ENCODE measurements around the gene NAT16.

Gene NAT16

DNA sequence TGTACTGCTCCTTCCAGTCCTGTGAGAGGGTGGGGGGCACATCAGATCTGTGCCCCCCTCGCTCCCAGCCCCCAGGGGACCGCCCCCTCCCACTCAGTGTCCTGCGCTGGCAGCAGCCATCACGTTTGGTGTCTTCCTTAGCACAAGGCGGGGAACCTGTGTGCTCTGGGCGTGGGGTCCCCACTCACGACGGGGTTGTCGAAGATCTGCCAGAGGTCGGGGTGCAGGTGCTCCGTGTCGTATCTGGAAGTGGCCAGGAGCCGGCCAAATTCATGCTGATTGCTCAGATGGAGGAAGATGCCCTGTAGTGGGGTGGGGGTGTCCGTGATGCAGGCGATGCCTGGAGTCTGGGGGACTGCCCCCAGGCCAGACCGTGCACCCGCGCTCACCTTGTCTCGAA is 30.1 kb upstream of the NAT16 start:
- Histone ChIP-seq H3K36me3 (replicated peaks; ENCODE audit: low read depth, low read length) (peaks cover 6% of the 10 kb centered on the region), H3K4me1 (ENCODE audit: low read length) (no peaks in the 10 kb centered on the region), H3K9me3 (ENCODE audit: insufficient read depth, low read length) (no peaks in the 10 kb centered on the region), H3K4me2 (ENCODE audit: low read length) (no peak overlapping the region), H3K27me3 (ENCODE audit: low read depth, low read length) (no peaks in the 10 kb centered on the region), H3K27ac (ENCODE audit: low read length) (no peak overlapping the region), H3K4me3 (ENCODE audit: low read length) (no peak overlapping the region), H3K9ac (ENCODE audit: low read length) (no peak overlapping the region), H3K79me2 (ENCODE audit: low read length) (no peaks in the 10 kb centered on the region), H4K20me1 (ENCODE audit: insufficient read depth, low read length) (no peaks in the 10 kb centered on the region), H2AFZ (ENCODE audit: low read depth, low read length) (no peak overlapping the region)
- TF ChIP-seq EZH2phosphoT487 (IDR thresholded peaks at IDR 0.05; ENCODE audit: low read depth) (no peak), CTCF (IDR thresholded peaks at IDR 0.05; ENCODE audit: low read depth, low read length) (no peak)

DNA sequence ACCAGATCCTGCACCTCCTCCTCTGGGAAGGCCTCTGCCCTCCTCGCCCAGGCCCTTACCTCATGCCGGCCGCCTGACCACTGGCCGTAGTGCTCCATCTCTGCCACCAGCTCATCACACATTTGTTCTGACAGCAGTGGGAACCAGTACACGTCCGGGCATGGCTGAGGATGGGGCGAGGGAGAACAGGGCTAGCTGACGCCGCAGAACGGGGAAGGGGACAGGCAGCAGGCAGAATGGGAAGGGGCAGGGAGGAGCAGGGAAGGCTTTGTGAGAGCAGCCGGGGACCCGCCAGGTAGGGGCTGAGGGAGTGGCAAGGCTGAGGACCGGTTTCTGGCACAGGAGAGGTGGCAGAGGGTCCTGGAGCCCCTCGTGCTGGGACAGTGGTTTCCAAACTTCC is 28.7 kb upstream of the NAT16 start:
- Histone ChIP-seq H3K9ac (ENCODE audit: low read length) (no peak overlapping the region), H3K27ac (ENCODE audit: low read length) (no peak overlapping the region), H3K9me3 (ENCODE audit: insufficient read depth, low read length) (no peaks in the 10 kb centered on the region), H3K4me1 (ENCODE audit: low read length) (no peaks in the 10 kb centered on the region), H2AFZ (ENCODE audit: low read depth, low read length) (no peak overlapping the region), H3K36me3 (replicated peaks; ENCODE audit: low read depth, low read length) (peaks cover 3% of the 10 kb centered on the region), H3K27me3 (ENCODE audit: low read depth, low read length) (no peaks in the 10 kb centered on the region), H3K4me3 (ENCODE audit: low read length) (no peak overlapping the region), H3K79me2 (ENCODE audit: low read length) (no peaks in the 10 kb centered on the region), H4K20me1 (ENCODE audit: insufficient read depth, low read length) (no peaks in the 10 kb centered on the region), H3K4me2 (ENCODE audit: low read length) (no peak overlapping the region)
- TF ChIP-seq CTCF (IDR thresholded peaks at IDR 0.05; ENCODE audit: low read depth, low read length) (no peak), EZH2phosphoT487 (IDR thresholded peaks at IDR 0.05; ENCODE audit: low read depth) (no peak)

DNA sequence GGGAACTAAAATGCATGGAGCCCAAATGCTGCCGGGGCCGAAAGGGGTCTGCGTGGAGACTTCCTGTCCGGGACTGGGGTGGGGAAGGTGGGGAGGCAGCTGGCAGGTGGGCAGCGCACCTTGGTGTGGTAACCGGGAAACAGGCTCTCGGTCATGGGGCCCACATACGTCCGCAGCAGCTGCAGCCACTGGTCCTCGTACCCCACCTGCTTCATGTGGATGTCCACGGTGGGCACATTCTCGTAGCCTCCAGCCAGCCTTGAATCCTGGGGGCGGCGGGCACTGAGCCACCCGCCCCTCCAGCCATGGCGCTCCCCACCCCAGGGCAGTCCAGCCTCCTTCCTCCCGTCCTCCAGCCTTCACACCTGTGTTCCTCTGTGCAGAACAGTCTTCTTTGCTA is 27.4 kb upstream of the NAT16 start:
- TF ChIP-seq CTCF (IDR thresholded peaks at IDR 0.05; ENCODE audit: low read depth, low read length), result no peak
- no peak for TF ChIP-seq EZH2phosphoT487 (IDR thresholded peaks at IDR 0.05; ENCODE audit: low read depth)
- no peaks in the 10 kb centered on the region for H3K27me3 ChIP-seq (ENCODE audit: low read depth, low read length)
- no peak overlapping the region for H3K4me3 ChIP-seq (ENCODE audit: low read length)
- no peak overlapping the region for H3K4me2 ChIP-seq (ENCODE audit: low read length)
- no peaks in the 10 kb centered on the region for H4K20me1 ChIP-seq (ENCODE audit: insufficient read depth, low read length)
- H3K79me2 ChIP-seq (ENCODE audit: low read length), result no peaks in the 10 kb centered on the region
- no peak overlapping the region for H2AFZ ChIP-seq (ENCODE audit: low read depth, low read length)
- no peaks in the 10 kb centered on the region for H3K4me1 ChIP-seq (ENCODE audit: low read length)
- no peak overlapping the region for H3K9ac ChIP-seq (ENCODE audit: low read length)
- no peak overlapping the region for H3K27ac ChIP-seq (ENCODE audit: low read length)
- peaks cover 3% of the 10 kb centered on the region for H3K36me3 ChIP-seq (replicated peaks; ENCODE audit: low read depth, low read length)
- H3K9me3 ChIP-seq (ENCODE audit: insufficient read depth, low read length), result no peaks in the 10 kb centered on the region

DNA sequence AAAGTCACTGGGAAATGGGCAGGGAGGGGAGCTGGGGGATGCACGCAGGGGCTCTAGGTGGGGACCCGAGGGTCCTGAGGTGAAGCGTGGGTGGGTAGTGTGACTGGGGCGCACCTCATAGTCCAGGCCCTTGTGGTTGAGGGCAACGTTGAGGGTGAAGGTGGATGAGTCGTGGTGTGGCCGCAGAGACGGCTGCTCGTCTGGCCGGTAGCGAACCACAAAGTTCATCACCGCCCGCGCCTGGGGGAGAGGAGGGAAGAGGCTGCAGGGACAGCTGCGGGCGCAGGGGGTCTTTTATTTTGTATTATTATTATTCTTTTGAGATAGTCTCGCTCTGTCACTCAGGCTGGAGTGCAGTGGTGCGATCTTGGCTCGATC is 26.6 kb upstream of the NAT16 start:
- Histone ChIP-seq H3K9me3 (ENCODE audit: insufficient read depth, low read length) (no peaks in the 10 kb centered on the region), H3K79me2 (ENCODE audit: low read length) (no peaks in the 10 kb centered on the region), H3K4me1 (ENCODE audit: low read length) (no peaks in the 10 kb centered on the region), H2AFZ (ENCODE audit: low read depth, low read length) (no peak overlapping the region), H3K27ac (ENCODE audit: low read length) (no peak overlapping the region), H3K4me3 (ENCODE audit: low read length) (no peak overlapping the region), H4K20me1 (ENCODE audit: insufficient read depth, low read length) (no peaks in the 10 kb centered on the region), H3K9ac (ENCODE audit: low read length) (no peak overlapping the region), H3K4me2 (ENCODE audit: low read length) (no peak overlapping the region), H3K36me3 (replicated peaks; ENCODE audit: low read depth, low read length) (no peaks in the 10 kb centered on the region), H3K27me3 (ENCODE audit: low read depth, low read length) (no peaks in the 10 kb centered on the region)
- TF ChIP-seq EZH2phosphoT487 (IDR thresholded peaks at IDR 0.05; ENCODE audit: low read depth) (no peak), CTCF (IDR thresholded peaks at IDR 0.05; ENCODE audit: low read depth, low read length) (no peak)

Data from OCI-LY3 (cell line).